K562 (cell line): ENCODE results near the gene TRIM13. TPM values are rescaled to one million over a fixed set of nuclear protein-coding genes. Genes with fewer than 3 reads are reported as not detected.

Source experiments
- ATAC-seq: fragments of 200-7000 bp; cut with Tn5 transposase; 3 replicates; pipeline ENCODE4 v1.9.1; 2020; ENCODE audit warnings: moderate library complexity
- BruUV-seq: library from RNA; stranded (reverse); fragments of 400-500 nt; replicated peaks from 2 replicates; lab custom pipeline; 2021; lab: Mats Ljungman, UMichigan
- CTCF ChIA-PET: fragments of 300-600 bp; formaldehyde crosslinking; extraction: SDS; loops from one replicate; lab custom pipeline; 2021; ENCODE audit warnings: low intra/inter-chr PET ratio; lab: Yijun Ruan, JAX
- POLR2A ChIA-PET: fragments of 300-600, 350-650 bp; sonication (Branson Sonifier 250); formaldehyde crosslinking; extraction: SDS; loops from one replicate; lab custom pipeline; 2021; ENCODE audit warnings: antibody characterized with exemption, inconsistent platforms; lab: Yijun Ruan, JAX
- DNase-seq, 4 experiments: peaks; one replicate each; pipeline versions ENCODE4 v3.0.0 to v3.0.0-alpha.2; 2011 to 2018; ENCODE audit warnings: low spot score in 3 of 4, mixed read lengths in 3 of 4; ENCODE audit errors: extremely low read depth in 1 of 4
- FAIRE-seq: peaks from 2 replicates; lab custom pipeline; 2011; peaks lifted over from hg19 to GRCh38; lab: Jason Lieb, UNC
- H2AFZ ChIP-seq: 2 replicates; pipeline ENCODE4 v1.6.0; 2011; ENCODE audit warnings: low read depth, low read length, control low read depth, inconsistent platforms
- H3K27ac ChIP-seq: fragments of 200-600 bp; 3 replicates; pipeline ENCODE4 v1.8.0; 2011; ENCODE audit warnings: low read depth, mild to moderate bottlenecking, control low read depth, inconsistent platforms, low read length, moderate library complexity, mixed read lengths; ENCODE audit errors: extremely low read depth
- H3K27me3 ChIP-seq, 2 experiments: fragments of 300-600 bp in 1 of 2; 2 replicates in 1 of 2; 3 replicates in 1 of 2; pipeline versions ENCODE4 v1.6.0 to v1.8.0; 2011; ENCODE audit warnings: inconsistent platforms in 2 of 2, low read length in 2 of 2, mild to moderate bottlenecking in 1 of 2, mixed read lengths in 1 of 2, moderate library complexity in 1 of 2; ENCODE audit not compliant: control insufficient read depth in 2 of 2, insufficient read depth in 2 of 2
- H3K36me3 ChIP-seq: fragments of 300-600 bp; 3 replicates; pipeline ENCODE4 v1.8.0; 2011; ENCODE audit warnings: mild to moderate bottlenecking, low read length, inconsistent platforms; ENCODE audit not compliant: control insufficient read depth, insufficient read depth
- H3K4me1 ChIP-seq, 2 experiments: fragments of 200-600 bp in 1 of 2; replicated peaks in 1 of 2; 2 replicates in 1 of 2; 3 replicates in 1 of 2; pipeline versions ENCODE4 v1.5.1 to v1.8.0; 2011; ENCODE audit warnings: inconsistent platforms in 2 of 2, low read length in 2 of 2, mild to moderate bottlenecking in 1 of 2, mixed read lengths in 1 of 2, moderate library complexity in 1 of 2; ENCODE audit not compliant: control insufficient read depth in 2 of 2, insufficient read depth in 2 of 2
- H3K4me2 ChIP-seq: 2 replicates; pipeline ENCODE4 v1.6.1; 2011; ENCODE audit warnings: low read length, control low read depth, inconsistent platforms, mixed read lengths; ENCODE audit not compliant: insufficient read depth
- H3K4me3 ChIP-seq: fragments of 200-600 bp; sonication (generic), shearing (Covaris generic); 2 replicates; pipeline ENCODE4 v1.5.1; 2016; ENCODE audit warnings: control low read depth, inconsistent platforms
- H3K79me2 ChIP-seq: fragments of 200-600 bp; 3 replicates; pipeline ENCODE4 v1.8.0; 2011; ENCODE audit warnings: low read length, inconsistent platforms; ENCODE audit not compliant: control insufficient read depth, insufficient read depth
- H3K9ac ChIP-seq, 2 experiments: 2 replicates each; pipeline versions ENCODE4 v1.6.0 to v1.6.1; 2011; ENCODE audit warnings: low read depth in 2 of 2, low read length in 2 of 2, control low read depth in 1 of 2, inconsistent platforms in 1 of 2, mild to moderate bottlenecking in 1 of 2, mixed read lengths in 1 of 2; ENCODE audit not compliant: insufficient read depth in 1 of 2
- H3K9me1 ChIP-seq: one replicate; pipeline ENCODE4 v1.6.0; 2011; ENCODE audit warnings: inconsistent platforms, mild to moderate bottlenecking, low read length, moderate library complexity; ENCODE audit not compliant: control insufficient read depth, insufficient read depth
- H3K9me3 ChIP-seq: replicated peaks from 2 replicates; pipeline ENCODE4 v1.5.1; 2011; ENCODE audit warnings: low read depth, low read length, inconsistent platforms; ENCODE audit not compliant: control insufficient read depth, insufficient read depth
- H4K20me1 ChIP-seq: replicated peaks from 2 replicates; pipeline ENCODE4 v1.6.1; 2011; ENCODE audit warnings: low read length, inconsistent platforms, mixed read lengths; ENCODE audit not compliant: control insufficient read depth, insufficient read depth
- EHMT2 ChIP-seq: fragments of 450-650 bp; IDR thresholded peaks from 2 replicates; pipeline ENCODE4 v1.6.1; 2018; ENCODE audit warnings: antibody characterized with exemption
- ETS2 ChIP-seq: IDR thresholded peaks from 2 replicates; pipeline ENCODE4 v1.6.1; 2016; ENCODE audit warnings: borderline replicate concordance, missing genetic modification characterization, mild to moderate bottlenecking, moderate library complexity, missing compliant biosample characterization; ENCODE audit not compliant: poor library complexity, severe bottlenecking
- KDM1A ChIP-seq, 2 experiments: fragments of 450-650 bp; IDR thresholded peaks; 2 replicates each; pipeline ENCODE4 v1.6.1; 2016; ENCODE audit warnings: mild to moderate bottlenecking in 2 of 2
- MECOM ChIP-seq: fragments of 250-450 bp; sonication (Bioruptor Pico); IDR thresholded peaks from 2 replicates; pipeline ENCODE4 v1.8.0; 2022; ENCODE audit warnings: inconsistent platforms
- MEIS2 ChIP-seq: fragments of 450-650 bp; IDR thresholded peaks from 2 replicates; pipeline ENCODE4 v1.6.1; 2014; ENCODE audit warnings: mild to moderate bottlenecking; ENCODE audit not compliant: partially characterized antibody
- NBN ChIP-seq: fragments of 450-650 bp; IDR thresholded peaks from 2 replicates; pipeline ENCODE4 v1.6.1; 2016; ENCODE audit warnings: low read depth, mild to moderate bottlenecking
- NR1H2 ChIP-seq: sonication (generic); formaldehyde crosslinking; IDR thresholded peaks from 2 replicates; pipeline ENCODE4 v1.4.0; 2020; ENCODE audit warnings: mild to moderate bottlenecking, missing genetic modification reagents
- XRCC4 ChIP-seq: IDR thresholded peaks from one replicate; pipeline ENCODE4 v1.6.1; 2011; ENCODE audit not compliant: insufficient read depth, insufficient read length; ENCODE audit errors: extremely low read depth
- ZNF134 ChIP-seq: fragments of 250-450 bp; sonication (Bioruptor Pico); conservative IDR thresholded peaks from 2 replicates; pipeline ENCODE4 v1.4.0; 2020
- ZNF431 ChIP-seq: sonication (generic); formaldehyde crosslinking; IDR thresholded peaks from 2 replicates; pipeline ENCODE4 v1.8.0; 2022; ENCODE audit warnings: mild to moderate bottlenecking, missing genetic modification reagents
- ZSCAN29 ChIP-seq: fragments of 450-650 bp; IDR thresholded peaks from 2 replicates; pipeline ENCODE4 v1.6.1; 2017
- WGBS: fragments of 100-300 bp; shearing (Covaris generic); methylation state at CpG from one replicate; pipeline ENCODE4 v1.1.6; 2016; ENCODE audit warnings: low coverage, mixed read lengths; ENCODE audit not compliant: insufficient coverage; ENCODE audit errors: missing lambda C conversion rate; 5-methylcytosine and 5-hydroxymethylcytosine counted together
- in situ Hi-C: fragments of 300-500 bp; cut with MboI; formaldehyde crosslinking; loops from 4 replicates; pipeline ENCODE4 v1.15.0; 2018; ENCODE audit warnings: inconsistent platforms, mixed read lengths
- intact Hi-C: fragments of 100-400 bp; cut with micrococcal nuclease; formaldehyde crosslinking; loops from 2 replicates; pipeline ENCODE4 v1.14.2; 2022
- polyA plus RNA-seq, 8 experiments: library from polyadenylated mRNA; depleted of rRNA in 4 of 8; stranded (reverse) in 5 of 8; unstranded in 3 of 8; fragments of >200 nt; fragmentation: Nextera tagmentation in 2 of 8; fragmentation: Illumina TruSeq in 1 of 8; extraction: Ambion mirVana in 2 of 8; extraction: Trizol in 1 of 8; gene quantifications; 2 replicates each; pipeline versions ENCODE4 v1.2.1 to v1.2.3, GENCODE V29; 2011 to 2014; ENCODE audit warnings: inconsistent platforms in 1 of 8, missing spikeins in 1 of 8
- total RNA-seq, 7 experiments: library from RNA; depleted of rRNA in 6 of 7; stranded (reverse); fragments of >200 nt in 6 of 7; fragmentation: Illumina TruSeq in 2 of 7; extraction: Trizol in 2 of 7; gene quantifications; 2 replicates each; pipeline versions ENCODE4 v1.2.1 to v1.2.3, GENCODE V29; 2011 to 2021; ENCODE audit warnings: low replicate concordance in 1 of 7
- TF ChIP-seq, protein P1 (sequence below): fragments of 200-800 bp; sonication (Bioruptor generic); IDR thresholded peaks from 2 replicates; pipeline ENCODE4 v1.6.1; 2016; ENCODE audit warnings: missing genetic modification characterization, missing compliant biosample characterization
- TF ChIP-seq, protein P2 (sequence below): sonication (generic); formaldehyde crosslinking; IDR thresholded peaks from 2 replicates; pipeline ENCODE4 v1.8.1; 2023; ENCODE audit warnings: missing genetic modification reagents, mild to moderate bottlenecking, borderline replicate concordance

The TRIM13 gene
- total and polyA plus RNA-seq, 9 of the 15 experiments (the other 6 are each of a cell fraction or from before 2014, with no cell fraction given): 12.1 to 30.6 (median 17.8) TPM

DNA sequence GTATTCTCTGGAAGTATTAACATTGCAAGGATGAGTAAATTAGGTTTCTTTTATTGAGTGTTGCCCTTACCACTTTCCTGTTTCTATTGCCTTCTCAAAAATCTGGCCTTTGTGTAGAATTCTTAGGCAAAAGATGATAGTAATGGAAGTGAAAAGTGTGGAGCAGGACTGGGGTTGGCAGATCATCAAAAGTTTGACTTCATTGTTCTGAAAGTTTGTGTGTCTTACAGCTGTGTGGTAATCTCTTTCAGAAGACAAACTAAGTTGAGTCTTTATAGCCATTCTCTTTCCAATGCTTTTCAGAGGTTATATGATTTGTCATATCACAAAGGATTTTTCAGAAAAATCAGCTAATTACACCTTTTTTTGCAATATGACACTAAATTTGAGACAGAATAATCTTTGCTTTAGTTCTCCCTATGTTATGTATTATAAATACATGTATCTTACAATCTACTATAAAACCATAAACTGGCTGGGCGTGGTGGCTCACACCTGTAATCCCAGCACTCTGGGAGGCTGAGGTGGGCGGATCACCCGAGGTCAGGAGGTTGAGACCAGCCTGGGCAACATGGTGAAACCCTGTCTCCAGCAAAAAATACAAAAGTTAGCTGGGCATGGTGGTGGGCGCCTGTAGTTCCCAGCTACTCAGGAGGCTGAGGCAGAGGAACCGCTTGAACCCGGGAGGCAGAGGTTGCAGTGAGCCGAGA, 9.7 kb downstream of the TRIM13 start:
- no peaks in the 10 kb centered on the region for H3K9me3 ChIP-seq
- H3K4me3 ChIP-seq: no peak overlapping the region
- peaks cover 49% of the 10 kb centered on the region for H3K79me2 ChIP-seq
- H3K27me3 ChIP-seq: no peaks in the 10 kb centered on the region
- in situ Hi-C loops: no loop called here
- ATAC-seq (no peak), FAIRE-seq (no peak), DNase-seq (no peak)
- WGBS: 96% methylated on average over 3 of the region's 7 CpGs
- no peak overlapping the region for H3K4me2 ChIP-seq
- no peak overlapping the region for H3K27ac ChIP-seq
- POLR2A ChIA-PET: interaction anchor here (0.7 to 1.0 kb wide), 2 partner anchors 9 to 532 kb away, joined by 4 to 7 read pairs; partner anchors contain the start of gene TRIM13
- H3K36me3 ChIP-seq: peaks cover 54% of the 10 kb centered on the region; the same call in 1 of the 3 replicates
- no TSS peak for BruUV-seq
- H3K4me1 ChIP-seq: no peaks in the 10 kb centered on the region
- CTCF ChIA-PET: no interaction called here
- H4K20me1 ChIP-seq: no peaks in the 10 kb centered on the region
- H3K9ac ChIP-seq: no peak overlapping the region
- intact Hi-C loops: no loop called here
- no peak overlapping the region for H2AFZ ChIP-seq
- no peaks in the 10 kb centered on the region for H3K9me1 ChIP-seq
- TF ChIP-seq NR1H2 (CRISPR knock-in tag): no peak
- no peak for TF ChIP-seq EHMT2
- no peak for TF ChIP-seq ETS2 (tag)
- TF ChIP-seq ZNF431 (CRISPR knock-in tag): no peak
- TF ChIP-seq ZNF134 (CRISPR knock-in tag): no peak
- TF ChIP-seq NBN: no peak
- TF ChIP-seq KDM1A (IDR thresholded peaks at IDR 0.05): no peak
- TF ChIP-seq, protein P1, sequence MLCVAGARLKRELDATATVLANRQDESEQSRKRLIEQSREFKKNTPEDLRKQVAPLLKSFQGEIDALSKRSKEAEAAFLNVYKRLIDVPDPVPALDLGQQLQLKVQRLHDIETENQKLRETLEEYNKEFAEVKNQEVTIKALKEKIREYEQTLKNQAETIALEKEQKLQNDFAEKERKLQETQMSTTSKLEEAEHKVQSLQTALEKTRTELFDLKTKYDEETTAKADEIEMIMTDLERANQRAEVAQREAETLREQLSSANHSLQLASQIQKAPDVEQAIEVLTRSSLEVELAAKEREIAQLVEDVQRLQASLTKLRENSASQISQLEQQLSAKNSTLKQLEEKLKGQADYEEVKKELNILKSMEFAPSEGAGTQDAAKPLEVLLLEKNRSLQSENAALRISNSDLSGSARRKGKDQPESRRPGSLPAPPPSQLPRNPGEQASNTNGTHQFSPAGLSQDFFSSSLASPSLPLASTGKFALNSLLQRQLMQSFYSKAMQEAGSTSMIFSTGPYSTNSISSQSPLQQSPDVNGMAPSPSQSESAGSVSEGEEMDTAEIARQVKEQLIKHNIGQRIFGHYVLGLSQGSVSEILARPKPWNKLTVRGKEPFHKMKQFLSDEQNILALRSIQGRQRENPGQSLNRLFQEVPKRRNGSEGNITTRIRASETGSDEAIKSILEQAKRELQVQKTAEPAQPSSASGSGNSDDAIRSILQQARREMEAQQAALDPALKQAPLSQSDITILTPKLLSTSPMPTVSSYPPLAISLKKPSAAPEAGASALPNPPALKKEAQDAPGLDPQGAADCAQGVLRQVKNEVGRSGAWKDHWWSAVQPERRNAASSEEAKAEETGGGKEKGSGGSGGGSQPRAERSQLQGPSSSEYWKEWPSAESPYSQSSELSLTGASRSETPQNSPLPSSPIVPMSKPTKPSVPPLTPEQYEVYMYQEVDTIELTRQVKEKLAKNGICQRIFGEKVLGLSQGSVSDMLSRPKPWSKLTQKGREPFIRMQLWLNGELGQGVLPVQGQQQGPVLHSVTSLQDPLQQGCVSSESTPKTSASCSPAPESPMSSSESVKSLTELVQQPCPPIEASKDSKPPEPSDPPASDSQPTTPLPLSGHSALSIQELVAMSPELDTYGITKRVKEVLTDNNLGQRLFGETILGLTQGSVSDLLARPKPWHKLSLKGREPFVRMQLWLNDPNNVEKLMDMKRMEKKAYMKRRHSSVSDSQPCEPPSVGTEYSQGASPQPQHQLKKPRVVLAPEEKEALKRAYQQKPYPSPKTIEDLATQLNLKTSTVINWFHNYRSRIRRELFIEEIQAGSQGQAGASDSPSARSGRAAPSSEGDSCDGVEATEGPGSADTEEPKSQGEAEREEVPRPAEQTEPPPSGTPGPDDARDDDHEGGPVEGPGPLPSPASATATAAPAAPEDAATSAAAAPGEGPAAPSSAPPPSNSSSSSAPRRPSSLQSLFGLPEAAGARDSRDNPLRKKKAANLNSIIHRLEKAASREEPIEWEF (CRISPR knock-in tag): no peak
- no peak for TF ChIP-seq ZSCAN29
- no peak for TF ChIP-seq MECOM (CRISPR knock-in tag)
- no peak for TF ChIP-seq XRCC4
- TF ChIP-seq MEIS2: no peak
- TF ChIP-seq, protein P2, sequence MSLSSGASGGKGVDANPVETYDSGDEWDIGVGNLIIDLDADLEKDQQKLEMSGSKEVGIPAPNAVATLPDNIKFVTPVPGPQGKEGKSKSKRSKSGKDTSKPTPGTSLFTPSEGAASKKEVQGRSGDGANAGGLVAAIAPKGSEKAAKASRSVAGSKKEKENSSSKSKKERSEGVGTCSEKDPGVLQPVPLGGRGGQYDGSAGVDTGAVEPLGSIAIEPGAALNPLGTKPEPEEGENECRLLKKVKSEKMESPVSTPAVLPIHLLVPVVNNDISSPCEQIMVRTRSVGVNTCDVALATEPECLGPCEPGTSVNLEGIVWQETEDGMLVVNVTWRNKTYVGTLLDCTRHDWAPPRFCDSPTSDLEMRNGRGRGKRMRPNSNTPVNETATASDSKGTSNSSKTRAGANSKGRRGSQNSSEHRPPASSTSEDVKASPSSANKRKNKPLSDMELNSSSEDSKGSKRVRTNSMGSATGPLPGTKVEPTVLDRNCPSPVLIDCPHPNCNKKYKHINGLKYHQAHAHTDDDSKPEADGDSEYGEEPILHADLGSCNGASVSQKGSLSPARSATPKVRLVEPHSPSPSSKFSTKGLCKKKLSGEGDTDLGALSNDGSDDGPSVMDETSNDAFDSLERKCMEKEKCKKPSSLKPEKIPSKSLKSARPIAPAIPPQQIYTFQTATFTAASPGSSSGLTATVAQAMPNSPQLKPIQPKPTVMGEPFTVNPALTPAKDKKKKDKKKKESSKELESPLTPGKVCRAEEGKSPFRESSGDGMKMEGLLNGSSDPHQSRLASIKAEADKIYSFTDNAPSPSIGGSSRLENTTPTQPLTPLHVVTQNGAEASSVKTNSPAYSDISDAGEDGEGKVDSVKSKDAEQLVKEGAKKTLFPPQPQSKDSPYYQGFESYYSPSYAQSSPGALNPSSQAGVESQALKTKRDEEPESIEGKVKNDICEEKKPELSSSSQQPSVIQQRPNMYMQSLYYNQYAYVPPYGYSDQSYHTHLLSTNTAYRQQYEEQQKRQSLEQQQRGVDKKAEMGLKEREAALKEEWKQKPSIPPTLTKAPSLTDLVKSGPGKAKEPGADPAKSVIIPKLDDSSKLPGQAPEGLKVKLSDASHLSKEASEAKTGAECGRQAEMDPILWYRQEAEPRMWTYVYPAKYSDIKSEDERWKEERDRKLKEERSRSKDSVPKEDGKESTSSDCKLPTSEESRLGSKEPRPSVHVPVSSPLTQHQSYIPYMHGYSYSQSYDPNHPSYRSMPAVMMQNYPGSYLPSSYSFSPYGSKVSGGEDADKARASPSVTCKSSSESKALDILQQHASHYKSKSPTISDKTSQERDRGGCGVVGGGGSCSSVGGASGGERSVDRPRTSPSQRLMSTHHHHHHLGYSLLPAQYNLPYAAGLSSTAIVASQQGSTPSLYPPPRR (CRISPR knock-in tag): no peak
